ENCODE results near the gene PLCD1.

Gene PLCD1

DNA sequence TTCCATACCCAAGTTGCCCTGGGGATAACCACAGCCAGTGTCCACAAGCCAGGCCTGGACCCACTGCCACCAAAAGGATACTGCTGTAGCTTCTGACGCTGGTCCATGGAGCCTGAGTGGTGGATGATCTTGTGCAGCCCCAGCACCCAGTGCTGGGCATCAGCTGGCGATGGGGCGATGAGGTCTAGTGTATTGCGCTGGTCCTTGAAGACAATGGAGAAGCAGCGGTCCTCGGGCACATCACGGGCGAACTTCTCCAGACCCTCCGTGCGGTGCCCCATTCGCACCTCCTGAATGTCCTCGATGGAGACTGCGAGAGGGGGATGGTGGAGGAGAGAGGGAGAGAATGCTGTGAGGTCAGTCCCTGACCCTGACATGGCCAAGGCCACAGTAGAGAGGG, 13.0 kb downstream of the PLCD1 start:
- no peak for DNase-seq

DNA sequence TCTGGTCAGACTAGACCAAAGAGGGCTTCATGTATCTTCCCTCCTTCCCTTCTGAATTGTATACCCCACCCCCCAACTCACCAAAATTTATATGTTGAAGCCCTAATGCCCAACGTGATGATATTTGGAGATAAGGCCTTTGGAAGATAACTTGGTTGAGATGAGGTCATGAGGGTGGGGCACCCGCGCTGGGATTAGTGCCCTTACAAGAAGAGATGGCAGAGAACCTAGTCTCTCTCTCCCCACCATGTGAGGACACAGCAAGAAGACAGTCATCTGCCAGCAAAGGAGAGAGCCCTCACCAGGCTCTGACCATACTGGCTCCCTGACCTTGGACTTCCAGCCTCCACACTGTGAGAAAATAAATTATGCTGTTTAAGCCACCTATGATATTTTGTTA, 13.5 kb downstream of the PLCD1 start:
- no peak for DNase-seq

DNA sequence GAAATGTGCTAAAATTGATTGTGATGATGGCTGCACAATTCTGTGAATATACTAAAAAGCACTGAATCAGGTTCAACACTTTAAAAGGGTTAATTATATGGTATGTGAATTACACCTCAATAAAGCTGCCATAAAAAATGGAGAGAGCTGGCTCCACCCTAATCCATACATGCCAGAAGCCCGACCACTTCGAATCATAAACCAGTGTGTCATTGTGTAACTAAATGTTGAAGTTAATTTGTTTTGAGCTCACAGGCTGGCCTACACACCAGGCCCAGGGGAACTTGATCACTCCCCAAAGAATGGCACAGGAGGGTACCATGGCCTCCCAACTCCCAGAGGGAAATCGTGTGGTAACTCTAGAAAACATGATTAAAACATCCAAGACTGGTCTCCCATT, 14.0 kb downstream of the PLCD1 start:
- DNase-seq = no peak

DNA sequence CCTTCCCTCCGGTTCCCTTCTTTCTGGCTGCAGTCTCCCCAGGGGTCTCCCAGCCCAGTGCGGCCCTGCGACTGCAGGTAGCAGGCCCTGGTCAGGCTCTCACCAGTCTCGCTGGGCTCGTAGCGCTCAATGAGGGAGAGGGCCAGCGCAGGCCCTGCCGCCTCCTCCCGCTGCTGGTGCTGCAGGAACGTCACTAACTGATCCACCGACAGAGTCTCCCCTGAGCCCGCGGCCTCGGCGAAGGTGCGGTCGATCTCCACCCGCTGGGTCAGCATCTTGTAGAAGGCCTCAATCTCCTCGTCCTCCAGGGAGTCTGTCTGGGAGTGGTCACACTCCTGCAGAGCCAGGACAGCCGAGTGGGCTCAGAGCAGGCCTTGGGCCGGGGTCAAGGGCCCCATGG, 18.3 kb downstream of the PLCD1 start:
- no peak for DNase-seq

DNA sequence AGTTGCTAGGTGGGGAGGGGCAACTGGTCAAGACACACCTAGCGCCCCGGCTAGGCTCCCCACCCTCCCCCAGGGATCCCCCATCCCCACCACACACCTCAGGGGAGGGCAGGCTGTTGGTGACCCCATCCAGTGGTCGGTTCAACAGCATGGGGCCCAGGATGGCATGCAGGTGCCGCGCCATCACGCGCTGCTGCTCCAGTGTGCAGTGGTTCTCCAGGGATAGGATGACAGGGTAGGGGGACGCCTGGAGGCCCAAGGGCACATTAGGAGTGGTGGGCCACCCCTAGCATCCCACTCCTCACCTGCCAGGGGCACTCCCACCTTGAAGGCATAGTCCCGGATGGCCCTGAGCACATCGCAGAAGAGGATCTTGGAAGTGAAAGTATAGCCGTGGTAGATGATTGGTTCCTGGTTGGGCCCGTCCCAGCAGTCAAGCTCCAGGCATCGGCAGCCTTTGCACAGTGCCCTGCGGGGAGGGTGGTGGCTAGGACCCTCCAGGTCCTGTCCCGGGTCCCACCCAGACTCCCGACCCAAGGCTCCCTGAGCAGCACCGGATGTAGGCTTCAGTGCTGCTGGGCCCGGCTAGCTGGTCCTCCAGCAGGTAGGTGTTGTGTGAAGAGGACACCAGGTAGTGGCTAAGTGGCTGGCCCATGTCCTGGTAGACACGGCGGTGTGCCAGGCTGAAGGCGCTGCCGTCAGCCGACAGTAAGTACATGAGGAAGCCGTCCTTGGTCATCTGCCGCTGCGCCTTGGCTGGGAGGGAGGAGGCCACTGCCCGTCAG, 19.4 kb downstream of the PLCD1 start:
- no peak for DNase-seq

DNA sequence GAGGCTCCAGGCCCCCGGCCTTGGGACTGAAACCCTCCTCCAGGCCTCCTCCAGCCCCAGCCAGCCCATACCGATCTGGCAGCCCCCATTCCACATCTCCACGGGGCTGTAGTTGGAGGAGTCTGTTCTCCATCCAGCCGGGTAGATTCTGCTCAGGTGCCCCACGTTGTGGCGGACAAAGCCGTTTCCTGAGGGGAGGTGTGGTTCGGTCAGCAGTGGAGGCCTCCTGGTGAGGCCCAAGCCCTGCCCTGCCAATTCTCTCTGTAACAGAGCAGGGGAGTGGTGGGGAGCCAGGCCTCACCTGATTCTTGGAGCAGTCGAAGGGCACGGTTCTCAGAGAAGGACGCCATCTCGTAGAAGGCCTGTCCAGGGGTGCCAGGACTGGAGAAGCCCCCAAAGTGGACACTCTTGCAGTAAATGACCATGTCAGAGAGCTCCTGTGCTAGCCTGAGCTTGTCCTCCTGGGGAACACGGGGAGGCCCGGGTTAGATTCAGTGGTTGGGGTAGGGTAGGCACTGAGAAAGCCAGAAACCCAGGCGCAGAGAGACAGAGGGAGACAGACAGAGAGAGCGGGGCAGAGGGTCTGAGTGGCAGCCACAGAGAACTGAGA, 20.4 kb downstream of the PLCD1 start:
- DNase-seq = no peak

DNA sequence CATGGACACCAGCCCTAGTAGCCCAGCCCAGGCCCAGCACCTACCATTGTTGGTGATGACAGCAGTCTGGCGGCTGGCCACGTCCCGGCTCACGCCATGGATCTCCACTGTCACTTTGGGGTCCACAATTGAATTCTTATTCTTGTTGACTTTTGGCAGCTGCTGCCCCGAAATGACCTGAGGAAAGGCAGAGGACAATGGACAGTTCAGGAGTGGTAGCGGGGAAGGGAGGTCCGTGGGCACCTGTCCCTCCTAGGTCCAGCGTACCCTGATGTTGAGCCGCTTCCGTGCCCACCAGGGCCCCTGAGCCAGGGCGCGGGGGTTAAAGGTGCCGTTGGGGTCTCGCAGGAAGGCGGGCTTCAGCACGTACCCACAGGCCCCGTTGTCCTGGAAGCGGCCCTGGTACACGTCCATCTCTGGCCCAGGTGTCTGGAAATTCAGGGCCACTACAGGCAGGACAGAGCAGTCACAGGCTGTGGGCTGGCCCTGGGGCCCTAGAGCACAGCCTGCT, 21.2 kb downstream of the PLCD1 start:
- DNase-seq = no peak

DNA sequence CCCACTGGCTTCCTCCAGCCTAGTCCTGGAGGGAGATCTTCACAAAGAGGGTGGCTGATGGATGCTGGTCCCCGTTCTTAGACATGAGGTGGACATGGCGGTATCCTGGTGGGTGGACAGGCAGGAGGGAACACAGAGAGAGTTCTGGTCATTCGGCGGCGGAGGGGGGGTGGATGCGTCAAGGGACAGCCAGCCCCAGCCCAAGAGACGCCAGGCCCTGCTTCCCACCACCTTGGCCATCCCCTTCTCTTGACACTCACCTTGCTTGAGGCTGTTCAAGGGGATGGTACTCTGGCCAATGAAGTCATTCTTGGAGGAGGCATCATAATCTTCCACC, 21.7 kb downstream of the PLCD1 start:
- no peak for DNase-seq

DNA sequence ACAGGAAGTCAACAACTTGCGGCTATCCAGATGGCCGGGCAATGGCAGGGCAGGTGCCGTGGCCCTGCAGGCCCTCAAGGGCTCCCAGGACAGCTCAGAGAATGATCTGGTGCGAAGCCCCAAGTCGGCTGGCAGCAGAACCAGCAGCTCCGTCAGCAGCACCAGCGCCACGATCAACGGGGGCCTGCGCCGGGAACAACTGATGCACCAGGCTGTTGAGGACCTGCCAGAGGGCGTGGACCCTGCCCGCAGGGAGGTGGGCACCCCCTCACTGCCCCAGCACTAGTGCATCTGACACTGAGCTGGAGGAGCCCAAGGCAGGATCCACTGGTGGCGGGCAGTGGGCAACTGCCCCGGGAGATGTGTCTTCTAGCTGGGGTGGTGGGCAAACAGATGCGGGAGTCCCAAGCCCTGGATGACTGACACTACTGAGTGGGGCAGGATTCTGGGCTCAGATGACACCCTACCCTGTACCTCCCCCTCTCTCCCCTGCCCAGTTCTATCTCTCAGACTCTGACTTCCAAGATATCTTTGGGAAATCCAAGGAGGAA, 22.9 kb downstream of the PLCD1 start:
- DNase-seq = no peak

DNA sequence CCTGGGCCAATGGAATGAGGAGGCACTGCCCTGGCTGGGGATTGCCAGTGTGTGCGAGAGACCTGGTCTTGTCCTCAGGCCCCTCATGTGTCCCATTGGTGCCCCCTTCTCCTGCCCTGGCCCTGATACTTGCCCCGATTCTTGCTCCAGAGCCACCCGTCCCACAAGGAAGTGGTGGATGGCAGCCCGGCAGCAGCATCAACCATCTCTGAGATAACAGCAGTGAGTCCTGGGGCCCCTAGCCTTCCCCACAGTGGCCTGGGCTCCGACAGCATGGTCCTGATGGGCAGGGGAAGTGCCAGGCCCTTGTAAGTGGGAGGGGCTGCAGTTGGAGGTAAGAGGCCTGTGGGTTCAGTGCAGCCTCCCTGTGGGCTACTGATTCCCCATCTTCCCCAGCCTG, 23.4 kb downstream of the PLCD1 start:
- DNase-seq = no peak

DNA sequence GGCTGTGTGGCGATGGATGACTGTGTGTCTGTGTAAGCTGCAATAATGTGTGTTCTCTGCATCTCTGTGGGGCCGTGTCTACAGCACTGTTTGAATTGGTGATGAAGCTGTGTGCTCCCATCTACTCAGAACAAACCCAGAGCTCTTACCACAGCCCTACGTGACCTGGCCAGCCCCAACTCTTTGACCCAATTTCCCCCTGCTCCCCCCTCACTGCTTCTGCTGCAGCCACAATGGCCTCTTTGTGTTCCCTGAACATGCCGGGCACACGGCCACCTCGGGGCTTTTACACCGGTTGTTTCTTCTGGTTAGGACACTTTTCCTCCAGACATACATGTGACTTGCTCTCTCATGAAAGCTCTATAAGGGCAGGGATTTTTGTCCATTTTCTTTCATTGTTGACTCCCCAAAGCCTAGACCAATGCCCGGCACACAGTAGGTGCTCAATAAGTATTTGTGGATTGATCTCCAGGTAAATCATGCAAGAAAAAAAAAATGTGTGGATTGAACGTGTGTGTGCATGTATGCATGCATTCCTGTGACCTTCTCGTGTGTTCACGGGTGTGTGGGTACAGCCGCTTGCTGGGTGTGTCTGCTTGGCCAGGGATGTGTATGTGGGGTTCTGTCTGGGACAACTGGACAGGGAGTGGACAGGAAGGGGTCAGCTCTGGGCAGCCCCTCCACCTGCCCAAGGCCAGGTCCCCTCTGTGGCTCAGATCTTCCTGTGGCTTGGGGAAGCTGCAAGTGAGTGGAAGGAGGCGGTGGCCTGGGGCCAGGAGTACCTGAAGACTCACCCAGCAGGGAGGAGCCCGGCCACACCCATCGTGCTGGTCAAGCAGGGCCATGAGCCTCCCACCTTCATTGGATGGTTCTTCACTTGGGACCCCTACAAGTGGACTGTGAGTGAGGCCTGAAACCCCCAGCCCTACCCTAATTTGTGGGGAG, 24.1 kb downstream of the PLCD1 start:
- DNase-seq = no peak

DNA sequence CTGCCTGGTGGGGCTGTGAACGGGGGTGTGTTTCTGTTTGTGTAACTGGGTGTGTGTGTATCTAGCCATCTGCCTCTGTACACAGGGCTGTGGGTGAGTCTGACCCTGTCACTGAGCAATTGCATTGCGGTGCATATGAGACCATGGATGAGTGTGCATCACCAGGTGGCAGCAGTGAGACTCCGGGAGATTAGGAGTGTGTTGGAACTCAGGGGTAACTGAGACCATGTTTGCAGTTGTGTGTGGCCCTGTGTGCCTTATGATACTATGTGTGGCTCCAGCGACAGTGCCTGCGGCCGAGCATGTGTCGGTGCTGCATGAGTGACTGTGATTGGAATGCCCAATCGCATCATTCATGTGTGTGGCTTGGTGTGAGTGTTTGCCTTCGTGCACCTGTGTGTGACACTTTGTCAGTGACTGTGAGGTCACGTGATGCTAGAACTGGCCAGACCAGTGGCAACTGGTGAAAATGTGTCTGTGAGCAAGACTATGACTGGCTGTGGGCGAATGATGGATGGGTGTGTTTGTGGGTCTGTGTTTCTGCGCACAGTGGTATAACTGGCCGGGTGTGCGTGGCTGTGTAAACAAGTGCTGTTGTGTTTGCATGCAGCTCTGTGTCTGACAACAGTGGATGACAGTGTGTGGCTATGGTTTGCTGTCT, 24.9 kb downstream of the PLCD1 start:
- no peak for DNase-seq

DNA sequence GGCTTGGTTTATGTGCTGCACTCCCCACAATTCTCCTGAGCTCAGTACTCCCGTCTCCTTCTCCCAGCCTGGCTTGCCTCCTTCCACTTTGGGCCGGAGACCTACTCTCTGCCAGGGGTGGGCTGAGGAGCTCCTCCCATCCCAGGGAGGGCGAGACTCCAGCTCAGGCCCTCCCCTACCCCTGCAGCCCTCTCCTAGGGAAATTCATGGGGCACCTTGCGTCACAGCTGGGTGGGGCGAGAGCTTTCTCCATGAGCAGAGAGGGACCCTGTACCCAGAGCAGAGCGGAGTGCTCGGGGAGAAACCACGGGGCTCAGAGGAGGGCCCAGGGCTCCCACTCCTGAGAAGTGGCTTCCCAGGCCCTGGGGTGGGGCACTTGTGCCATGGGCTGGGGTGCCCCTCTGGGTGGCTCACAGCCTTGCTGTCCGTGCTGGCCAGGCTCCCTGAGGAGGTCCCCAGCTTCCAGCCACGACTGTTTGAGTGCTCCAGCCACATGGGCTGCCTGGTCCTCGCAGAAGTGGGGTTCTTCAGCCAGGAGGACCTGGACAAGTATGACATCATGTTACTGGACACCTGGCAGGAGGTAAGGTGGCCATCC, 25.5 kb downstream of the PLCD1 start:
- DNase-seq = no peak

DNA sequence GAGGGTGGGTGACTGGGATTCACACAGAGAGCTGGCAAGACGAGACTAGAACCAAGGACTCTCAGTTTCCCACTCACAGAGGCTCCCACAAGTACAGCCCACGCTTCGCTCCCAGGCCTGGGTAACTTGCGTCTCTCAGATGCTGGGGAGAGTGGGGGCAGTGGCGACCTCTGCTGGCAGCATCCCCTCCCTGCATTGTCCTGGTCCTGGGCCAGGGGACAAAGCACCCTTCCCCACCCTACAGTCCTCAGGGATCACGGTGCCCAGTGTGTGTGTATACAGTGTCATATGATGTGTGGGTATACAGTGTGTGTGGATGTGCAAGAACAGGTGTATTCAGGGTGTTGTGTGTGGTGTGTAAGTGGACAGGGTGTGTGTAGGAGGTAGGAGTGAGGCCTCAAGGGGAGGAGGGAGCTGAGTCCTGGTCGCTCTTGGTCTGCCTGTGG, 26.0 kb downstream of the PLCD1 start:
- DNase-seq = no peak

DNA sequence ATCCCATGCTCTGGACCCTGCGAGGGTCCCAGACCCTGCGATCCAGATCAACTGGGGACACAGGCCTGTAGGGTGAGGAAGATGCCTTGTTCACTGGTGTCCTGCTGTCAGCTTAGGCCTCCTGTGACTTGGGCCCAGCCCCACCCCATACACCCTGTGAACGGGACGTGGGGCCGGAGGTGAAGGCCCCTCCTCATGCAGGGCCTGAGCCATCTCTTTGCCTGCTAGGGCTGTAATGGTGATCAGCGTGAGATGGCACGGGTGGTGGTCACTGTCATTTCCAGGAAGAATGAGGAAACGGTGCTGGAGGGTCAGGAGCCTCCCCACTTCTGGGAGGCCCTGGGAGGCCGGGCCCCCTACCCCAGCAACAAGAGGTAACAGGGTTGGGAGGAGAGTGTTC, 26.5 kb downstream of the PLCD1 start:
- DNase-seq = no peak

DNA sequence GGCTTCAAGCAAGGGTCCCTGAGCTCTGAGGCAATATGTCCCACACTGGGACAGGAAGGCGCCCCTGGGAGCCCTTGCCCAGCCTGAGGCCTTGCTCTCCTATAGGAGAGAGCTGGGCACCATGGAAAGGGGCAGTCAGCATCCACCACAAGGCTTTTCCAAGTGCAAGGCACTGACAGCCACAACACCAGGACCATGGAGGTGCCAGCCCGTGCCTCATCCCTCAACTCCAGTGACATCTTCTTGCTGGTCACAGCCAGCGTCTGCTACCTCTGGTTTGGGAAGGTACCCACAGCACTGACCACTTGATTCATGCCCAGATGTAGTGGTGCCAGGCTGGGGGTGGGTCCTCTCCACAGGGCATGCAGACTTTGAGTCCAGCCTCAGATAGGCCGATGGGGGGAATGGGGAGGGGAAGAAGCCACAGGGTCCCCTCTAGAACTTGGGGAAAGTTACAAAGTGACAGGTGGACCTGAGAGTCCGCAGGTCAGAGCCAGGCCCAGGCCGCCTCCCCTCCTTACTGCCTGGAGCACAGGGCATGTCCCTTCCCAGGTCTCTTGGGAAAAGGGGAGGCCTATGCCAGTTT, 27.1 kb downstream of the PLCD1 start:
- no peak for DNase-seq

DNA sequence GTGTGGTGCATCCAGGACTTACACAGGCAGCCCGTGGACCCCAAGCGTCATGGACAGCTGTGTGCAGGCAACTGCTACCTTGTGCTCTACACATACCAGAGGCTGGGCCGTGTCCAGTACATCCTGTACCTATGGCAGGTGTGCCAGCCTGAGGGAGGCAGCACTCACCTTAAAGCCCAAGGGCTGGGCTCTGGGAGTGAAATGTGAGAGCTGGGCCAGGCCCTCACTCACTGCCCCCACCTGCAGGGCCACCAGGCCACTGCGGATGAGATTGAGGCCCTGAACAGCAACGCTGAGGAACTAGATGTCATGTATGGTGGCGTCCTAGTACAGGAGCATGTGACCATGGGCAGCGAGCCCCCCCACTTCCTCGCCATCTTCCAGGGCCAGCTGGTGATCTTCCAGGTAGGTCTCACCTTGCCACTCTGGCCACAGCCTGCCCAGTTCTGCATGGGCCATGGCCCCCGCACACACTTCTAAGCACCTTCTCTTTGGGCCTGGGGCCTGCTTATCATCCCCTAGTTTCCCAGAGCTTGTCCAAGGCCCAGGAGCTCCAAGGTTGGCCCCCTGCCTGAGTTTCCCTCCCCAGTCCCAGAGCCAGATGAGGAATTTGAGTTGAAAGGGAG, 27.9 kb downstream of the PLCD1 start:
- DNase-seq = no peak

DNA sequence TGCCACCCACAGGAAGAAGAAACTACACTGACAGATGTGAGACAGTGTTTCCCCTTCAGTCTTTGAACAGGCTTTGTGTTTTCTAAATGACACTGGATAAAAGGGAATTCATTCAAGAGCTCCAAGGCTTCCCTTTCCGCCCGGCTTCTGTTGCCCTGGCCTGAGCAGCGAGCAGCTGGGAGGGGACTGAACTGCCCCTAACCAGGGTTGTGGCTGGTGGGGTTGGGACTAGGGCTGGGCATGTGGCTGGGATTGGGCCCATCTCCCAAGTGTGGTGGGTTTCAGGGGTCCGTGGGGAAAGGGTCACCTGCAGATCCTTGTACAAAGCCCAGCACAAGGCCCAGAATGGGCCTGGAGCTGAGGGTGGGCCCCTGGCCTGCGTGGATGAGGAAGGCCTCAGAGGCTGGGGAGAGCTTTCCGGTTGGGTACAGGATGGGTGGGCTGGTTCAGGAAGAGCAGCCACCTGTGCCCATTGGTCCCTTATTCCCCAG, 28.4 kb downstream of the PLCD1 start:
- DNase-seq = no peak

DNA sequence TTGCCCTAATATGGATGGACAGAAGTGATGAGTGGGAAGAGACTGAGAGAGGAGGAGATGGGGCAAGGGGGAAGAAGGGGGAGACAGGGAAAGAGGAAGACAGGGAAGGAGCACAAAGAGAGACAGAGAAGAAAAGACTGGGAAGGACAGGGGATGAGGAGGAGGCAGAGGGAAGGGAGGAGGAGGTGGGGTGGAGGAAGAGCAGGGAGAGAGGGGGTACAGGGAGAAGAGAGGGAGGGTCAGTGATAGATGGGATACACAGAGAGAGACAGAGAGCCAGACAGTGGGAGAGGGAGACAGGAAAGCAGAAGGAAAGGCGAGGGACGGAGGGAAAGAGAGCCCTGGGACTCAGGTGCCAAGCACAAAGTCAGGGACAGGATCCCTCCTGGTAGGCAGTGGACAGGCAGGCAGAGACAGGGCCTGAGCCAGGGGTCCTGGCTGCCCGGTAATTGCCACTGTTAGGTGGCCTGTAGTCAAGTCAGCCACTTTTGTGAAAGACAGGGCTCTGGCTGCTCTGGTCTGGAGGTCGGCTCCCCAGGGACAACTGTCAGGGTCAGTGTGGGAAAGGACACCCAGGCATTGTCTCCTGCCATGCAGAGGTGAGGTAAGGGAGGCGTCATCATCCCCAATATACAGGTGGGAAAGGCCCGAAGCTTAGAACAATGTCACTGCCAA, 29.1 kb downstream of the PLCD1 start:
- DNase-seq = no peak

DNA sequence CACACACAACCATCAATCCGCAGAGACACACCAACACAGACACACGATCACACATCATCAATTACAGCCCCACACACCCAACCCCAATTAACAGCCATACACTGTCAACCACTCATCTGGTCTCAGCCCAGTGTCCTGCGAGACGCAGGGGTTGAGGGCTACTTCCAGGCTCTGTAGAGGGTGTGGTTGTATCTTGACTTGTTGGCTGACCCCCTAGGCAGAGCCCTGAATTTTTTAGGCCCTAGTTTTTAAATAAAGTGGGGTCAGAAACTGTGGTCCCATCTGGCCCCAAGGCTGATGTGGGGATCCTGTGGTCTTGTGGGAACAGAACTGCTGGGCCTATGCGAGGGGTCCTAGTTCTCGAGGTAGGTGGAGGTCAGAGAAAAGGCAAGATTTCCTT, 29.6 kb downstream of the PLCD1 start:
- no peak for DNase-seq
